22Rv1 (cell line): ENCODE data around the gene ANK2.

ENCODE experiments used
- H3K27ac ChIP-seq: fragments of 450-650 bp; 2 replicates; pipeline ENCODE4 v1.5.1; 2017
- CTCF ChIP-seq: fragments of 450-650 bp; IDR thresholded peaks from 2 replicates; pipeline ENCODE4 v1.5.1; 2017; ENCODE audit warnings: mild to moderate bottlenecking
- ZFX ChIP-seq: fragments of 450-650 bp; IDR thresholded peaks from 2 replicates; pipeline ENCODE4 v1.6.1; 2017; ENCODE audit warnings: antibody characterized with exemption, borderline replicate concordance

Gene ANK2

GRCh38 chr4:113145147-113145518 lies 95.7 kb downstream of the ANK2 start:
- H3K27ac ChIP-seq, result no peak overlapping the region
- TF ChIP-seq ZFX, result no peak
- TF ChIP-seq CTCF, result no peak

- no peak overlapping the region for H3K27ac ChIP-seq
- TF ChIP-seq ZFX (no peak), CTCF (no peak)
These were observed 96.3 kb downstream of the ANK2 start for GRCh38 chr4:113145519-113146291.

- TF ChIP-seq ZFX (no peak), CTCF (no peak)
- no peak overlapping the region; the same call in 1 of the 2 replicates for H3K27ac ChIP-seq
These were observed 97.5 kb downstream of the ANK2 start for GRCh38 chr4:113146876-113147358.

- H3K27ac ChIP-seq, result no peak overlapping the region; the same call in none of the 2 replicates
- TF ChIP-seq ZFX, result no peak
- no peak for TF ChIP-seq CTCF
These were observed 98.2 kb downstream of the ANK2 start for GRCh38 chr4:113147498-113148111.

- TF ChIP-seq ZFX (no peak), CTCF (no peak)
- H3K27ac ChIP-seq, result no peak overlapping the region
These were observed 99.5 kb downstream of the ANK2 start for GRCh38 chr4:113148925-113149324.

GRCh38 chr4:113153529-113154101 lies 104.2 kb downstream of the ANK2 start:
- no peak for TF ChIP-seq ZFX
- TF ChIP-seq CTCF, result no peak

GRCh38 chr4:113154281-113154680 lies 104.8 kb downstream of the ANK2 start:
- no peak for TF ChIP-seq ZFX
- TF ChIP-seq CTCF, result no peak
- no peak overlapping the region for H3K27ac ChIP-seq

More at GRCh38 chr4:113153529-113154101, 104.2 kb downstream of the ANK2 start:
- H3K27ac ChIP-seq, result no peak overlapping the region
